HEK293 (cell line): Measurements from ENCODE around the gene RALGAPA2.
A peak's percentile ranks its signal among the peaks of the same experiment; 100 is the strongest.

Experiments used
- GLI2 ChIP-seq: fragments of 450-650 bp; formaldehyde crosslinking; IDR thresholded peaks from 2 replicates; pipeline ENCODE4; 2017; ENCODE audit warnings: missing biosample characterization, missing genetic modification characterization, low read depth, borderline replicate concordance
- GLIS2 ChIP-seq: fragments of 450-650 bp; formaldehyde crosslinking; IDR thresholded peaks from 2 replicates; pipeline ENCODE4 v1.5.1; 2016; ENCODE audit warnings: missing biosample characterization, missing genetic modification characterization
- KLF16 ChIP-seq: fragments of 450-650 bp; formaldehyde crosslinking; IDR thresholded peaks from 2 replicates; pipeline ENCODE4 v1.5.1; 2017; ENCODE audit warnings: missing biosample characterization, missing genetic modification characterization
- KLF9 ChIP-seq: fragments of 450-650 bp; formaldehyde crosslinking; IDR thresholded peaks from 2 replicates; pipeline ENCODE4 v1.5.1; 2016; ENCODE audit warnings: missing biosample characterization, missing genetic modification characterization, low read depth
- MZF1 ChIP-seq: fragments of 450-650 bp; formaldehyde crosslinking; IDR thresholded peaks from 2 replicates; pipeline ENCODE4 v1.5.1; 2017; ENCODE audit warnings: missing biosample characterization, missing genetic modification characterization, borderline replicate concordance
- TCF7L2 ChIP-seq: IDR thresholded peaks from 2 replicates; pipeline ENCODE4 v1.6.1; 2011; ENCODE audit warnings: low read depth, mild to moderate bottlenecking, inconsistent platforms, low read length, moderate library complexity, borderline replicate concordance
- YY1 ChIP-seq: fragments of 450-650 bp; formaldehyde crosslinking; IDR thresholded peaks from 2 replicates; pipeline ENCODE4 v1.5.1; 2018; ENCODE audit warnings: missing biosample characterization, missing genetic modification characterization
- ZBTB20 ChIP-seq: fragments of 450-650 bp; formaldehyde crosslinking; IDR thresholded peaks from 2 replicates; pipeline ENCODE4 v1.5.1; 2016; ENCODE audit warnings: missing biosample characterization, missing genetic modification characterization
- ZBTB48 ChIP-seq: fragments of 450-650 bp; formaldehyde crosslinking; IDR thresholded peaks from 2 replicates; pipeline ENCODE4 v1.5.1; 2016; ENCODE audit warnings: missing biosample characterization, missing genetic modification characterization
- ZFP37 ChIP-seq: fragments of 450-650 bp; formaldehyde crosslinking; IDR thresholded peaks from 2 replicates; pipeline ENCODE4 v1.5.1; 2016; ENCODE audit warnings: missing biosample characterization, missing genetic modification characterization
- ZNF121 ChIP-seq: fragments of 450-650 bp; formaldehyde crosslinking; IDR thresholded peaks from 2 replicates; pipeline ENCODE4 v1.5.1; 2016; ENCODE audit warnings: missing biosample characterization, missing genetic modification characterization
- ZNF132 ChIP-seq: fragments of 450-650 bp; formaldehyde crosslinking; IDR thresholded peaks from 2 replicates; pipeline ENCODE4 v1.5.1; 2017; ENCODE audit warnings: missing biosample characterization, missing genetic modification characterization, borderline replicate concordance
- ZNF157 ChIP-seq: fragments of 450-650 bp; formaldehyde crosslinking; IDR thresholded peaks from 2 replicates; pipeline ENCODE4 v1.5.1; 2016; ENCODE audit warnings: missing biosample characterization, missing genetic modification characterization
- ZNF175 ChIP-seq: fragments of 450-650 bp; formaldehyde crosslinking; IDR thresholded peaks from 2 replicates; pipeline ENCODE4 v1.5.1; 2016; ENCODE audit warnings: missing biosample characterization, missing genetic modification characterization
- ZNF184 ChIP-seq: fragments of 450-650 bp; IDR thresholded peaks from 2 replicates; pipeline ENCODE4 v1.5.1; 2018; ENCODE audit warnings: missing biosample characterization, mild to moderate bottlenecking, missing genetic modification characterization
- ZNF19 ChIP-seq: fragments of 450-650 bp; formaldehyde crosslinking; IDR thresholded peaks from 2 replicates; pipeline ENCODE4; 2016; ENCODE audit warnings: missing biosample characterization, missing genetic modification characterization, low read depth
- ZNF221 ChIP-seq: fragments of 450-650 bp; formaldehyde crosslinking; IDR thresholded peaks from 2 replicates; pipeline ENCODE4 v1.5.1; 2017; ENCODE audit warnings: missing biosample characterization, missing genetic modification characterization, borderline replicate concordance
- ZNF37A ChIP-seq: fragments of 450-650 bp; IDR thresholded peaks from 2 replicates; pipeline ENCODE4 v1.5.1; 2018; ENCODE audit warnings: missing biosample characterization, missing genetic modification characterization
- ZNF394 ChIP-seq: fragments of 450-650 bp; formaldehyde crosslinking; IDR thresholded peaks from 2 replicates; pipeline ENCODE4 v1.5.1; 2016; ENCODE audit warnings: missing biosample characterization, missing genetic modification characterization, mild to moderate bottlenecking, moderate library complexity, borderline replicate concordance
- ZNF433 ChIP-seq: fragments of 450-650 bp; formaldehyde crosslinking; IDR thresholded peaks from 2 replicates; pipeline ENCODE4 v1.5.1; 2016; ENCODE audit warnings: missing biosample characterization, missing genetic modification characterization, low read depth
- ZNF521 ChIP-seq: fragments of 450-650 bp; formaldehyde crosslinking; IDR thresholded peaks from 2 replicates; pipeline ENCODE4 v1.5.1; 2017; ENCODE audit warnings: missing biosample characterization, mild to moderate bottlenecking, missing genetic modification characterization
- ZNF560 ChIP-seq: fragments of 450-650 bp; formaldehyde crosslinking; IDR thresholded peaks from 2 replicates; pipeline ENCODE4 v1.5.1; 2017; ENCODE audit warnings: missing biosample characterization, missing genetic modification characterization, borderline replicate concordance
- ZNF585B ChIP-seq: fragments of 450-650 bp; formaldehyde crosslinking; IDR thresholded peaks from 2 replicates; pipeline ENCODE4 v1.5.1; 2016; ENCODE audit warnings: missing biosample characterization, missing genetic modification characterization
- ZNF701 ChIP-seq: fragments of 450-650 bp; formaldehyde crosslinking; IDR thresholded peaks from 2 replicates; pipeline ENCODE4 v1.5.1; 2016; ENCODE audit warnings: missing biosample characterization, missing genetic modification characterization
- ZNF777 ChIP-seq: fragments of 450-650 bp; formaldehyde crosslinking; IDR thresholded peaks from 2 replicates; pipeline ENCODE4 v1.5.1; 2017; ENCODE audit warnings: missing biosample characterization, missing genetic modification characterization, borderline replicate concordance
- TF ChIP-seq, protein P1 (sequence below): fragments of 450-650 bp; formaldehyde crosslinking; IDR thresholded peaks from 2 replicates; pipeline ENCODE4 v1.5.1; 2016; ENCODE audit warnings: missing biosample characterization, missing genetic modification characterization
- TF ChIP-seq, protein P2 (sequence below): fragments of 450-650 bp; IDR thresholded peaks from 2 replicates; pipeline ENCODE4 v1.5.1; 2018; ENCODE audit warnings: missing biosample characterization, mild to moderate bottlenecking, missing genetic modification characterization
- TF ChIP-seq, protein P3 (sequence below): fragments of 450-650 bp; formaldehyde crosslinking; IDR thresholded peaks from 2 replicates; pipeline ENCODE4 v1.5.1; 2016; ENCODE audit warnings: missing biosample characterization, missing genetic modification characterization
- TF ChIP-seq, protein P4 (sequence below): fragments of 450-650 bp; formaldehyde crosslinking; IDR thresholded peaks from 2 replicates; pipeline ENCODE4 v1.5.1; 2017; ENCODE audit warnings: missing biosample characterization, missing genetic modification characterization
- TF ChIP-seq, protein P5 (sequence below): fragments of 450-650 bp; formaldehyde crosslinking; IDR thresholded peaks from 2 replicates; pipeline ENCODE4 v1.5.1; 2017; ENCODE audit warnings: missing biosample characterization, missing genetic modification characterization

The RALGAPA2 gene

DNA sequence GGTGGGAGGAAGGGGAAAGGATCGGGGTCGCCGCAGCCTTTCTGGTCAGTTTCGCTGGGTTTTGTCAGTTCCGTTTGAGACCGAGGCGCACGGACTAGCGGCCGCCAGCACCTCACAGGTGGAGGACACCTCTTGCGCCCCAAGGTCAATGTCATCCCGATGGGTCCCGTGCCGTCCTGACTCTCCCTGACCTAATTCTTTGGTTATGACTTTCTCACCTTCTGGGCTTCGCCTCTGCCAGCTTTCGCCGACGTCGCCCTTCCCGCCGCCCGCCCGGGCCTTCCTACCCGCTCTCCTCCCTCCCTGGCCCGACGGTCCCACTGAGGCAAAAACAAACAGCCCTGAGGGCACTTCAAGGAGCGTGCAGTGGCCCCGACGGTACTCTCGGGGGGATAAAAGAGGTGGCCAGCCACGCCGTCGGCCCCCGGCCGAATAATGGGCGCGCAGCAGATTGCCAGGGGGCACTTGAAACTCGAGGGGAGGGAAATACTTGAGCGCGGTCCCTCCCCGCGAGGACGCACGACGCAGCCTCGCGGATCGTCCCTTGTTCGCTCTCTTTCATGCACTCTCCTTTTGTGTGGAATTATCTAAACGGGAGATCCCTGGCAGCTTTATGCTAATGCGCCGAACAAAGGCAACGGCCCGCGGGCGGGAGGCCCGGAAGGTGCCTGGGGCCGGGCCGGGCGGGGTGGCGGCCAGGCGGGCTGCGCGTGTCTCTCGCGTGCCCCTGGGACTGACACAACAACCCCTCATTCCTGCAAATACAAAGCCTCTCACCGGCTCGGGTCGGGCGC is 348.4 kb downstream of the RALGAPA2 start (continued):
- TF ChIP-seq ZNF433 (tag by site-specific recombination): no peak
- TF ChIP-seq KLF16 (tag by site-specific recombination): no peak
- no peak for TF ChIP-seq ZNF701 (tag by site-specific recombination)
- TF ChIP-seq ZNF184 (tag by site-specific recombination): no peak
- no peak for TF ChIP-seq ZNF157 (tag by site-specific recombination)
- TF ChIP-seq, protein P1, sequence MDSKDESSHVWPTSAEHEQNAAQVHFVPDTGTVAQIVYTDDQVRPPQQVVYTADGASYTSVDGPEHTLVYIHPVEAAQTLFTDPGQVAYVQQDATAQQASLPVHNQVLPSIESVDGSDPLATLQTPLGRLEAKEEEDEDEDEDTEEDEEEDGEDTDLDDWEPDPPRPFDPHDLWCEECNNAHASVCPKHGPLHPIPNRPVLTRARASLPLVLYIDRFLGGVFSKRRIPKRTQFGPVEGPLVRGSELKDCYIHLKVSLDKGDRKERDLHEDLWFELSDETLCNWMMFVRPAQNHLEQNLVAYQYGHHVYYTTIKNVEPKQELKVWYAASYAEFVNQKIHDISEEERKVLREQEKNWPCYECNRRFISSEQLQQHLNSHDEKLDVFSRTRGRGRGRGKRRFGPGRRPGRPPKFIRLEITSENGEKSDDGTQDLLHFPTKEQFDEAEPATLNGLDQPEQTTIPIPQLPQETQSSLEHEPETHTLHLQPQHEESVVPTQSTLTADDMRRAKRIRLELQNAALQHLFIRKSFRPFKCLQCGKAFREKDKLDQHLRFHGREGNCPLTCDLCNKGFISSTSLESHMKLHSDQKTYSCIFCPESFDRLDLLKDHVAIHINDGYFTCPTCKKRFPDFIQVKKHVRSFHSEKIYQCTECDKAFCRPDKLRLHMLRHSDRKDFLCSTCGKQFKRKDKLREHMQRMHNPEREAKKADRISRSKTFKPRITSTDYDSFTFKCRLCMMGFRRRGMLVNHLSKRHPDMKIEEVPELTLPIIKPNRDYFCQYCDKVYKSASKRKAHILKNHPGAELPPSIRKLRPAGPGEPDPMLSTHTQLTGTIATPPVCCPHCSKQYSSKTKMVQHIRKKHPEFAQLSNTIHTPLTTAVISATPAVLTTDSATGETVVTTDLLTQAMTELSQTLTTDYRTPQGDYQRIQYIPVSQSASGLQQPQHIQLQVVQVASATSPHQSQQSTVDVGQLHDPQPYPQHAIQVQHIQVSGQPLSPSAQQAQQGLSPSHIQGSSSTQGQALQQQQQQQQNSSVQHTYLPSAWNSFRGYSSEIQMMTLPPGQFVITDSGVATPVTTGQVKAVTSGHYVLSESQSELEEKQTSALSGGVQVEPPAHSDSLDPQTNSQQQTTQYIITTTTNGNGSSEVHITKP (tag by site-specific recombination): no peak
- no peak for TF ChIP-seq ZNF121
- TF ChIP-seq ZNF19 (tag by site-specific recombination): no peak
- TF ChIP-seq ZNF521 (tag by site-specific recombination): no peak
- 0 out of 2 replicates have a peak, but pooled peaks have one; percentile 37 for TF ChIP-seq GLI2 (tag by site-specific recombination)
- TF ChIP-seq ZNF394 (tag by site-specific recombination): no peak
- TF ChIP-seq MZF1: no peak
- TF ChIP-seq ZFP37 (tag by site-specific recombination): no peak
- TF ChIP-seq GLIS2 (tag by site-specific recombination): peak; percentile 77
- TF ChIP-seq KLF9 (tag by site-specific recombination): no peak
- TF ChIP-seq TCF7L2: peak; percentile 77; the same call in 1 of the 2 replicates
- TF ChIP-seq ZBTB48 (tag by site-specific recombination): peak; percentile 91
- no peak for TF ChIP-seq ZNF37A
- TF ChIP-seq, protein P2, sequence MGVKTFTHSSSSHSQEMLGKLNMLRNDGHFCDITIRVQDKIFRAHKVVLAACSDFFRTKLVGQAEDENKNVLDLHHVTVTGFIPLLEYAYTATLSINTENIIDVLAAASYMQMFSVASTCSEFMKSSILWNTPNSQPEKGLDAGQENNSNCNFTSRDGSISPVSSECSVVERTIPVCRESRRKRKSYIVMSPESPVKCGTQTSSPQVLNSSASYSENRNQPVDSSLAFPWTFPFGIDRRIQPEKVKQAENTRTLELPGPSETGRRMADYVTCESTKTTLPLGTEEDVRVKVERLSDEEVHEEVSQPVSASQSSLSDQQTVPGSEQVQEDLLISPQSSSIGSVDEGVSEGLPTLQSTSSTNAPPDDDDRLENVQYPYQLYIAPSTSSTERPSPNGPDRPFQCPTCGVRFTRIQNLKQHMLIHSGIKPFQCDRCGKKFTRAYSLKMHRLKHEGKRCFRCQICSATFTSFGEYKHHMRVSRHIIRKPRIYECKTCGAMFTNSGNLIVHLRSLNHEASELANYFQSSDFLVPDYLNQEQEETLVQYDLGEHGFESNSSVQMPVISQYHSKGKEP (tag by site-specific recombination): no peak
- peak; percentile 12; the same call in 1 of the 2 replicates for TF ChIP-seq ZBTB20
- TF ChIP-seq ZNF132 (tag by site-specific recombination): no peak
- TF ChIP-seq, protein P3, sequence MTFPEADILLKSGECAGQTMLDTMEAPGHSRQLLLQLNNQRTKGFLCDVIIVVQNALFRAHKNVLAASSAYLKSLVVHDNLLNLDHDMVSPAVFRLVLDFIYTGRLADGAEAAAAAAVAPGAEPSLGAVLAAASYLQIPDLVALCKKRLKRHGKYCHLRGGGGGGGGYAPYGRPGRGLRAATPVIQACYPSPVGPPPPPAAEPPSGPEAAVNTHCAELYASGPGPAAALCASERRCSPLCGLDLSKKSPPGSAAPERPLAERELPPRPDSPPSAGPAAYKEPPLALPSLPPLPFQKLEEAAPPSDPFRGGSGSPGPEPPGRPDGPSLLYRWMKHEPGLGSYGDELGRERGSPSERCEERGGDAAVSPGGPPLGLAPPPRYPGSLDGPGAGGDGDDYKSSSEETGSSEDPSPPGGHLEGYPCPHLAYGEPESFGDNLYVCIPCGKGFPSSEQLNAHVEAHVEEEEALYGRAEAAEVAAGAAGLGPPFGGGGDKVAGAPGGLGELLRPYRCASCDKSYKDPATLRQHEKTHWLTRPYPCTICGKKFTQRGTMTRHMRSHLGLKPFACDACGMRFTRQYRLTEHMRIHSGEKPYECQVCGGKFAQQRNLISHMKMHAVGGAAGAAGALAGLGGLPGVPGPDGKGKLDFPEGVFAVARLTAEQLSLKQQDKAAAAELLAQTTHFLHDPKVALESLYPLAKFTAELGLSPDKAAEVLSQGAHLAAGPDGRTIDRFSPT (tag by site-specific recombination): peak; percentile 57
- TF ChIP-seq ZNF221: no peak
- no peak for TF ChIP-seq ZNF560 (tag by site-specific recombination)
- TF ChIP-seq, protein P4, sequence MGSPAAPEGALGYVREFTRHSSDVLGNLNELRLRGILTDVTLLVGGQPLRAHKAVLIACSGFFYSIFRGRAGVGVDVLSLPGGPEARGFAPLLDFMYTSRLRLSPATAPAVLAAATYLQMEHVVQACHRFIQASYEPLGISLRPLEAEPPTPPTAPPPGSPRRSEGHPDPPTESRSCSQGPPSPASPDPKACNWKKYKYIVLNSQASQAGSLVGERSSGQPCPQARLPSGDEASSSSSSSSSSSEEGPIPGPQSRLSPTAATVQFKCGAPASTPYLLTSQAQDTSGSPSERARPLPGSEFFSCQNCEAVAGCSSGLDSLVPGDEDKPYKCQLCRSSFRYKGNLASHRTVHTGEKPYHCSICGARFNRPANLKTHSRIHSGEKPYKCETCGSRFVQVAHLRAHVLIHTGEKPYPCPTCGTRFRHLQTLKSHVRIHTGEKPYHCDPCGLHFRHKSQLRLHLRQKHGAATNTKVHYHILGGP: no peak
- TF ChIP-seq, protein P5, sequence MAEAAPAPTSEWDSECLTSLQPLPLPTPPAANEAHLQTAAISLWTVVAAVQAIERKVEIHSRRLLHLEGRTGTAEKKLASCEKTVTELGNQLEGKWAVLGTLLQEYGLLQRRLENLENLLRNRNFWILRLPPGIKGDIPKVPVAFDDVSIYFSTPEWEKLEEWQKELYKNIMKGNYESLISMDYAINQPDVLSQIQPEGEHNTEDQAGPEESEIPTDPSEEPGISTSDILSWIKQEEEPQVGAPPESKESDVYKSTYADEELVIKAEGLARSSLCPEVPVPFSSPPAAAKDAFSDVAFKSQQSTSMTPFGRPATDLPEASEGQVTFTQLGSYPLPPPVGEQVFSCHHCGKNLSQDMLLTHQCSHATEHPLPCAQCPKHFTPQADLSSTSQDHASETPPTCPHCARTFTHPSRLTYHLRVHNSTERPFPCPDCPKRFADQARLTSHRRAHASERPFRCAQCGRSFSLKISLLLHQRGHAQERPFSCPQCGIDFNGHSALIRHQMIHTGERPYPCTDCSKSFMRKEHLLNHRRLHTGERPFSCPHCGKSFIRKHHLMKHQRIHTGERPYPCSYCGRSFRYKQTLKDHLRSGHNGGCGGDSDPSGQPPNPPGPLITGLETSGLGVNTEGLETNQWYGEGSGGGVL (tag by site-specific recombination): 0 out of 2 replicates have a peak, but pooled peaks have one; percentile 23
- no peak for TF ChIP-seq YY1
- TF ChIP-seq ZNF175 (tag by site-specific recombination): no peak
- TF ChIP-seq ZNF777: peak; percentile 95
- no peak for TF ChIP-seq ZNF585B (tag by site-specific recombination)
